HUES48 (cell line): ENCODE measurements around the gene FOSB.

Experiments used
- H3K27ac ChIP-seq: one replicate; pipeline ENCODE4 v1.7.0; 2013; ENCODE audit warnings: low read depth, low read length, inconsistent platforms
- H3K27me3 ChIP-seq: 2 replicates; pipeline ENCODE4 v1.6.1; 2013; ENCODE audit warnings: mild to moderate bottlenecking, low read length; ENCODE audit not compliant: control insufficient read depth, insufficient read depth
- H3K36me3 ChIP-seq: 2 replicates; pipeline ENCODE4 v1.6.1; 2013; ENCODE audit warnings: low read length; ENCODE audit not compliant: control insufficient read depth, insufficient read depth
- H3K4me1 ChIP-seq: 2 replicates; pipeline ENCODE4 v1.6.1; 2013; ENCODE audit warnings: mild to moderate bottlenecking, low read length; ENCODE audit not compliant: control insufficient read depth, insufficient read depth
- H3K4me3 ChIP-seq: 2 replicates; pipeline ENCODE4 v1.5.1; 2013; ENCODE audit warnings: mild to moderate bottlenecking, low read depth, low read length
- H3K9ac ChIP-seq: 2 replicates; pipeline ENCODE4 v1.6.1; 2013; ENCODE audit warnings: mild to moderate bottlenecking, low read depth, low read length, moderate library complexity
- H3K9me3 ChIP-seq: 2 replicates; pipeline ENCODE4 v1.6.1; 2013; ENCODE audit warnings: low read length; ENCODE audit not compliant: control insufficient read depth, insufficient read depth

FOSB gene

DNA sequence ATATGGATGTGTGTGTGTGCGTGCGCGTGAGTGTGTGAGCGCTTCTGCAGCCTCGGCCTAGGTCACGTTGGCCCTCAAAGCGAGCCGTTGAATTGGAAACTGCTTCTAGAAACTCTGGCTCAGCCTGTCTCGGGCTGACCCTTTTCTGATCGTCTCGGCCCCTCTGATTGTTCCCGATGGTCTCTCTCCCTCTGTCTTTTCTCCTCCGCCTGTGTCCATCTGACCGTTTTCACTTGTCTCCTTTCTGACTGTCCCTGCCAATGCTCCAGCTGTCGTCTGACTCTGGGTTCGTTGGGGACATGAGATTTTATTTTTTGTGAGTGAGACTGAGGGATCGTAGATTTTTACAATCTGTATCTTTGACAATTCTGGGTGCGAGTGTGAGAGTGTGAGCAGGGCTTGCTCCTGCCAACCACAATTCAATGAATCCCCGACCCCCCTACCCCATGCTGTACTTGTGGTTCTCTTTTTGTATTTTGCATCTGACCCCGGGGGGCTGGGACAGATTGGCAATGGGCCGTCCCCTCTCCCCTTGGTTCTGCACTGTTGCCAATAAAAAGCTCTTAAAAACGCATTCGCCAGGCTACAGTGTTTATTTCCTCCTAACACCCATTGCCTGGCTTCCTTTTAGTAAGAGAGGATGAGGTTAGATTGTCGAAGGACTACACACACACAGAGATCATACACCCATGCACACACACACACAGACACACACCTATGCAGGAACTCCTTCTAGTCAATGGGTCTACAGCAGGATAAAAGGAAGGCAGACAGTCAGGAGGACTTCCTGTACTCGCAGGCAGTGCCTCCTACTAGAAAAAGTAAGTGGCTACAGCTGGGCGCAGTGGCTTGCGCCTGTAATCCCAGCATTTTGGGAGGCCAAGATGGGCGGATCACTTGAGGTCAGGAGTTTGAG, 7.1 kb downstream of the FOSB start:
- Histone ChIP-seq H3K9ac (no peak overlapping the region), H3K27ac (no peak overlapping the region), H3K27me3 (peaks cover 13% of the 10 kb centered on the region)

GRCh38 chr19:45475537-45476291, 7.9 kb downstream of the FOSB start:
- Histone ChIP-seq H3K4me1 (peaks cover 6% of the 10 kb centered on the region), H3K9me3 (no peaks in the 10 kb centered on the region), H3K27me3 (peaks cover 13% of the 10 kb centered on the region), H3K27ac (no peak overlapping the region), H3K4me3 (no peak overlapping the region), H3K36me3 (no peaks in the 10 kb centered on the region), H3K9ac (no peak overlapping the region)

More for the DNA sequence above, 7.1 kb downstream of the FOSB start:
- no peaks in the 10 kb centered on the region for H3K36me3 ChIP-seq
- H3K4me1 ChIP-seq = peaks cover 6% of the 10 kb centered on the region
- no peak overlapping the region for H3K4me3 ChIP-seq
- H3K9me3 ChIP-seq = no peaks in the 10 kb centered on the region

DNA sequence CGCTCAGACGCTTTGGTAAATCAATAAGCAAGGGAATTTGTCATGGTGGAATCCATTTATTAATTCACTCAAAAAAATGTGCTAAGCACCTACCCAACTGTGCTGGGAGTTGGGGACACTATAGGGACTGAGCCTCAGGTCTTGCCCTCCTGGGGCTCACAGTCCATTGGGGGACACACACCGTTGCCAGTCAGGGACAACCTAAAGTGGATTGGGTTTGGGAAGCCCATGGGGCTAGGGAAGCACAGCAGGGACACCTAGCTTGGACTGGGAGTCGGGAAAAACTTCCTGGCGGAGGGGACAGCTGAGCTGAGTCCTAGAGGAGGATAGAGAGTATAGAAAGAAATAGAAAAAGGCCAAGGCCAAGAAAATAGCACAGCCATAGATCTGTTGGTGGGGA, 8.5 kb downstream of the FOSB start:
- Histone ChIP-seq H3K9ac (no peak overlapping the region), H3K36me3 (no peaks in the 10 kb centered on the region), H3K27ac (no peak overlapping the region), H3K27me3 (peaks cover 13% of the 10 kb centered on the region), H3K4me1 (peaks cover 6% of the 10 kb centered on the region), H3K4me3 (no peak overlapping the region), H3K9me3 (no peaks in the 10 kb centered on the region)

GRCh38 chr19:45477186-45477585, 9.4 kb downstream of the FOSB start:
- H3K27me3 ChIP-seq = peaks cover 8% of the 10 kb centered on the region
- no peak overlapping the region for H3K27ac ChIP-seq
- peaks cover 6% of the 10 kb centered on the region for H3K4me1 ChIP-seq
- H3K9me3 ChIP-seq = no peaks in the 10 kb centered on the region
- no peak overlapping the region for H3K9ac ChIP-seq
- H3K36me3 ChIP-seq = no peaks in the 10 kb centered on the region
- H3K4me3 ChIP-seq = no peak overlapping the region

GRCh38 chr19:45477713-45478453, 10.1 kb downstream of the FOSB start:
- Histone ChIP-seq H3K27me3 (0 out of 2 replicates have a peak, but pooled peaks cover 1% of the 10 kb centered on the region), H3K27ac (peak overlapping the region; percentile 94), H3K4me3 (peak overlapping the region; percentile 76), H3K4me1 (peaks cover 6% of the 10 kb centered on the region), H3K9ac (no peak overlapping the region; the same call in 1 of the 2 replicates), H3K9me3 (no peaks in the 10 kb centered on the region), H3K36me3 (no peaks in the 10 kb centered on the region)

DNA sequence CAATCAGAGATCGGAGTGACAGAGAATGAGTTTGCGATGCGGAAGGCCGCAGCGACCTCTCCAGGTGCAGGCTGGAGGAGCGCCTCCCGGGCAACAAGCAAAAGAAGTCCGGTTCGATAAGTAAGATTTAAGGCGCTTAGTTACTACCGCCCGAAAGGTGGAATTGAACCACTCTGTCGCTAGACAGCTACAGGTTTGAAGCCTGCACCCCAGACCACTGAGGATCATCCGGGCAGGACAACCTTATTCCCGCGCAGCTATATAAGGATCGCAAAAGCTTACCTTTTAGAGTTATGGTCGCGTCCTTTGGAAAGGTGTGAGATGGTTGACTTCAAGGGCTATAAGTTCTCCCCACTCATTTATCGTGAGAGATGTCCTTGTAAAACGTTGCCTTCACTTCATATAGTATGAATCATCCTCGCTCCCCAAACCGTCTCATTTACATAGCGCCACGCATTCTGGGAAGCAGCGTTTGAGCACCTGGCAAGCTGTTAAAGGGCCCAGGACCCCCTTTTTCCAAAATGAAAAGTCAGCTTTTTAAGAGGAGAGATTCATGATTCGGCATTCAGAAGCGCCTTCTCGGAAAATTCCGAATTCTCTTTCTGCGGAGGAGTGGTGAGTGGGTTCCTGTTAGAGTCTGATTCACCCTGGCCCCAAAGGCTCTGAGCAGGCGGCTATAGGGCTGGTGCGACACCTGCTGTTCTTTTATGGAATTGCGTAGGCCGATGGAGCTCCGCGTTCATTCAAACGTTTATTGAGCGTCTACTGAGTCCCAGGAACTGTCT, 10.8 kb downstream of the FOSB start:
- H3K9me3 ChIP-seq = no peaks in the 10 kb centered on the region
- H3K4me3 ChIP-seq = peak overlapping the region; percentile 76
- peak overlapping the region; percentile 98 for H3K9ac ChIP-seq
- no peaks in the 10 kb centered on the region for H3K36me3 ChIP-seq
- no peaks in the 10 kb centered on the region for H3K27me3 ChIP-seq
- peaks cover 6% of the 10 kb centered on the region; the same call in 1 of the 2 replicates for H3K4me1 ChIP-seq
- peak overlapping the region; percentile 94 for H3K27ac ChIP-seq

GRCh38 chr19:45483033-45483432, 15.2 kb downstream of the FOSB start:
- H3K4me3 ChIP-seq = no peak overlapping the region
- H3K27me3 ChIP-seq = no peaks in the 10 kb centered on the region

DNA sequence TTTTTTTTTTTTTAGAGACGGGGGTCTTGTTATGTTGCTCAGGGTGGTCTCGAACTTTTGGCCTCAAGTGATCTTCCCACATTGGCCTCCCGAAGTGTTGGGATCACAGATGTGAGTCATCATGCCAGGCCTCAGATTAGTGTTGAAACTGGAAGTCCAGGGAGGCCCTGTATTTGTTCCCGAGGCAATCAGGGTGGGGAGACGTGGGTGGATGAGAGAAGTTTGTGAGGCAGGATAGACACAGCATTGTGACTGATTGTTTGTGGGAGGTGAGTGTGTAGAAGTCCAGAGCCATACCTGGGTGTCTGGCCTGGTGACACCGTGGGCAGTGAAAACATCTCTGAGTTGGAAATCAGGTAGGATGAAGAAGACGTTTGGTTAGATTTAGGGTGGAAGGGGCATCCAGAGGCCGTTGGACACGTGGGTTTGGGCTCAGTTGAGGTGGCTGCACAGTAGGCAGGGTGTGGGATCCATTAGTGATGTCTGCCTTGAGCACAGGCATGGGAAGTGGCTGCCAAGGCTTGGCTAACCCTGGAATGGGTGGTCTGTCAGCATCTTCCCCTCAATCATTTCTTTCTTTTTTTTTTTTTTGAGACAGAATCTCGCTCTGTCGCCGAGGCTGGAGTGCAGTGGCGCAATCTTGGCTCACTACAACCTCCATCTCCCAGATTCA, 16.6 kb downstream of the FOSB start:
- Histone ChIP-seq H3K27ac (no peak overlapping the region), H3K9me3 (no peaks in the 10 kb centered on the region), H3K9ac (no peak overlapping the region), H3K27me3 (no peaks in the 10 kb centered on the region), H3K36me3 (0 out of 2 replicates have a peak, but pooled peaks cover 9% of the 10 kb centered on the region), H3K4me3 (no peak overlapping the region), H3K4me1 (peaks cover 3% of the 10 kb centered on the region)

More at GRCh38 chr19:45483033-45483432, 15.2 kb downstream of the FOSB start:
- Histone ChIP-seq H3K27ac (no peak overlapping the region), H3K36me3 (0 out of 2 replicates have a peak, but pooled peaks cover 2% of the 10 kb centered on the region), H3K4me1 (peaks cover 5% of the 10 kb centered on the region), H3K9me3 (no peaks in the 10 kb centered on the region), H3K9ac (no peak overlapping the region)

- Histone ChIP-seq H3K9me3 (no peaks in the 10 kb centered on the region), H3K4me3 (peak overlapping the region; percentile 62), H3K36me3 (0 out of 2 replicates have a peak, but pooled peaks cover 9% of the 10 kb centered on the region), H3K9ac (no peak overlapping the region), H3K27me3 (no peaks in the 10 kb centered on the region), H3K4me1 (peaks cover 3% of the 10 kb centered on the region), H3K27ac (peak overlapping the region; percentile 83)
Observed at GRCh38 chr19:45485305-45486077, 17.7 kb downstream of the FOSB start.
